Small intestine (tissue), 7 donors: ENCODE results near the gene ZNF462. TPM values are rescaled to one million over a fixed set of nuclear protein-coding genes. Genes with fewer than 3 reads are reported as not detected.
"Not testable (repeated sequence)": the region's sequence is repeated elsewhere in the genome, so short reads cannot be mapped to it uniquely, and the experiment has no call there.

Experiments
- DNase-seq, 2 donors: peaks; one replicate each; pipeline versions ENCODE4 v3.0.0 to v3.0.0-alpha.2; 2013
- FAIRE-seq: peaks from 2 replicates; lab custom pipeline; 2012; peaks lifted over from hg19 to GRCh38; lab: Jason Lieb, UNC
- H3K27ac ChIP-seq, 3 donors: one replicate each; pipeline ENCODE4 v1.5.1; 2013; ENCODE audit warnings: low read length in 2 of 3, mild to moderate bottlenecking in 2 of 3, control low read depth in 1 of 3, inconsistent platforms in 1 of 3, low read depth in 1 of 3, moderate library complexity in 1 of 3
- H3K27me3 ChIP-seq, 3 donors: one replicate each; pipeline ENCODE4 v1.6.1; 2013; ENCODE audit warnings: low read length in 3 of 3, inconsistent platforms in 1 of 3; ENCODE audit not compliant: control insufficient read depth in 3 of 3, insufficient read depth in 3 of 3
- H3K36me3 ChIP-seq, 3 donors: one replicate each; pipeline ENCODE4 v1.6.1; 2013; ENCODE audit warnings: low read length in 3 of 3, inconsistent platforms in 1 of 3, low read depth in 1 of 3, mild to moderate bottlenecking in 1 of 3, moderate library complexity in 1 of 3; ENCODE audit not compliant: control insufficient read depth in 3 of 3, insufficient read depth in 2 of 3
- H3K4me1 ChIP-seq, 3 donors: one replicate each; pipeline ENCODE4 v1.6.1; 2013; ENCODE audit warnings: low read length in 2 of 3, inconsistent platforms in 1 of 3, low read depth in 1 of 3, mild to moderate bottlenecking in 1 of 3, moderate library complexity in 1 of 3; ENCODE audit not compliant: control insufficient read depth in 3 of 3, insufficient read depth in 2 of 3
- H3K4me3 ChIP-seq, 3 donors: one replicate each; pipeline ENCODE4 v1.5.1; 2013; ENCODE audit warnings: low read length in 3 of 3, control low read depth in 1 of 3, inconsistent platforms in 1 of 3, low read depth in 1 of 3, mild to moderate bottlenecking in 1 of 3, moderate library complexity in 1 of 3
- H3K9me3 ChIP-seq, 2 donors: one replicate each; pipeline ENCODE4 v1.6.1; 2013; ENCODE audit warnings: low read depth in 1 of 2, low read length in 1 of 2; ENCODE audit not compliant: control insufficient read depth in 2 of 2, insufficient read depth in 1 of 2
- WGBS, 3 donors: extraction: QIAGEN DNeasy Blood & Tissue Kit; methylation state at CpG; one replicate each; pipeline ENCODE4 v1.1.7; 2013; 5-methylcytosine and 5-hydroxymethylcytosine counted together
- polyA plus RNA-seq, 4 donors: library from polyadenylated mRNA; stranded (reverse) in 3 of 4; unstranded in 1 of 4; fragments of 200-250 nt in 3 of 4; fragments of 120-200 nt in 1 of 4; gene quantifications; one replicate each; pipeline versions ENCODE4 v1.2.1 to v1.2.3, GENCODE V29; 2013
- donor health status: healthy with polysubstance abuse.
- donor health status: control.
- donor health status: control.
- donor health status: Bipolar disorder and iron deficiency.
- donor health status: healthy.

The ZNF462 gene
- polyA plus RNA-seq, 4 donors: 0.54 to 13.0 (median 3.3) TPM

DNA sequence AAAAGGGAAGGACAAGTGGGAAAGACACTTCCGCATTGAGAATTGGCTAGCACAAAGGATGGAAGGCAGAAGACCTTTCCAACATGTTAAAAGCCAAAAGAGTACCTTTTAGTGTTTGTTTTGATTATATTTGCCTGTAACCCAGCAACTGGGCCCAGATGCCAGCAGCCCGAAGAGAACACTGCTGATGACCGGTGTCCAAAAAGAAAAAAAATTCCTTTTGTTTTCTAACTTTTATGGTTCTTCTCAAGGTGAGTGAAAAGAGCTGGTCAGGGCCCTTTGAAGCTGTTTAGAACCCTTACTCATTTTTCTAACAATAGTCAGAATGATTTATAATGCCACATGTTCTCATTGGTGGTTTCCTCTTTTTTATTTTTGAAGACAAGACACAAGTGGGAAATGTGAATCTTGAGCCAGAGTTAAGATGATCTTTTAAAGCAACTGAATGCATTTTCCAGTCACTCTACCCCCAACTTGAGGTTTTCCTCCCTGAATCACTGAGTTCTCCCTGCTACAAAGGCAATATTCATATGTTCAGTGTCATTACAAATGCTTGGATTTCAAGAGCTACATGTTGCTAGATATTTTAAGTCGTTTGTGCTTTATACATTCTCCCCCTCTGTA, 32.3 kb upstream of the ZNF462 start:
- H3K9me3 ChIP-seq: no peaks in the 10 kb centered on the region
- H3K4me3 ChIP-seq: no peak overlapping the region
- peaks cover 0 to 4% (median 0%) of the 10 kb centered on the region in 3 donors for H3K4me1 ChIP-seq
- no peaks in the 10 kb centered on the region for H3K27me3 ChIP-seq
- H3K36me3 ChIP-seq: no peaks in the 10 kb centered on the region
- WGBS, 3 donors: 34 to 52% (median 50%) methylated on average over 4 of the region's 4 CpGs
- DNase-seq (peak in 1 of 2 donors; percentile 22), FAIRE-seq (no peak)
- no peak overlapping the region for H3K27ac ChIP-seq

DNA sequence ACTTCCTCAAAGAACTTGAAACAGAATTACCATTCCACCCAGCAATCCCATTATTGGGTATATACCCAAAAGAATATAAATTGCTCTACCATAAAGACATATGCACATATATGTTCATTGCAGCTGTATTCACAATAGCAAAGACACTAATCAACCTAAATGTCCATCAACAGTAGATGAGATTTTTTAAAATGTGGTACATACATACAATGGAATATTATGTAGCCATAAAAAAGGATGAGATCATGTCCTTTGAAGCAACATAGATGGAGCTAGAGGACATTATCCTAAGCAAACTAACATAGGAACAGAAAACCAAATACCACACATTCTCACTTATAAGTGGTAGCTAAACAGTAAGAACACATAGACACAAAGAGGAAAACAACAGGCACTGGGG, 28.1 kb upstream of the ZNF462 start:
- peaks cover 0 to 4% (median 0%) of the 10 kb centered on the region in 3 donors for H3K4me1 ChIP-seq
- H3K27ac ChIP-seq: no peak overlapping the region
- no peaks in the 10 kb centered on the region for H3K27me3 ChIP-seq
- H3K4me3 ChIP-seq: no peak overlapping the region
- no peaks in the 10 kb centered on the region for H3K36me3 ChIP-seq
- H3K9me3 ChIP-seq: no peaks in the 10 kb centered on the region
- no peak for FAIRE-seq
- no peak for DNase-seq

- Histone ChIP-seq H3K27me3 (no peaks in the 10 kb centered on the region), H3K27ac (no peak overlapping the region)
These were observed 27.1 kb upstream of the ZNF462 start for GRCh38 chr9:106835840-106836239.

DNA sequence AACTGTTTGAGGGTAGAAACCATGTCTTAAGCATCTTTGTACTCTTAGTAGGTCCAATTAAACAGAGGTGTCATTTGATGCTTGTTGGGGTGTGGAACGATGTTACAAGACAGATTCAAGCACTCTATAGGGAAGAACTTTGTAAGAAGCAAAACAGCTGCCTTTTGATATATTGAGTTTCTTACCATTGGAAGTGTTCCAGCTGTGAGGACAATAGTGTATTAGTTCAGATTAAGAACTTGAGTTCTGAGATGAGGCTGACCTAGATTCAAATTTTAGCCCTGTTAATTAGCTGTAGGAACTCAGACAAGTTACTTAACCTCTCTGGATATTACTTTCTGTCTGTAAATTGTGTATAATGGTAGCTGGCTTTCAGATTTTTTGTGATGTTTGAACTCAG, 19.6 kb upstream of the ZNF462 start:
- no peaks in the 10 kb centered on the region for H3K9me3 ChIP-seq
- H3K27me3 ChIP-seq: no peaks in the 10 kb centered on the region
- DNase-seq: no peak
- WGBS, 3 donors: 36 to 49% (median 47%) methylated on average over 1 of the region's 1 CpG
- FAIRE-seq: no peak
- no peak overlapping the region for H3K4me3 ChIP-seq
- no peaks in the 10 kb centered on the region for H3K4me1 ChIP-seq
- H3K36me3 ChIP-seq: no peaks in the 10 kb centered on the region
- H3K27ac ChIP-seq: no peak overlapping the region

More at GRCh38 chr9:106835840-106836239, 27.1 kb upstream of the ZNF462 start:
- H3K4me3 ChIP-seq: no peak overlapping the region
- no peak for FAIRE-seq
- H3K9me3 ChIP-seq: no peaks in the 10 kb centered on the region
- no peak for DNase-seq
- no peaks in the 10 kb centered on the region for H3K4me1 ChIP-seq
- no peaks in the 10 kb centered on the region for H3K36me3 ChIP-seq
- 91 to 99% (median 94%) methylated on average over 2 of the region's 2 CpGs for WGBS, 3 donors

DNA sequence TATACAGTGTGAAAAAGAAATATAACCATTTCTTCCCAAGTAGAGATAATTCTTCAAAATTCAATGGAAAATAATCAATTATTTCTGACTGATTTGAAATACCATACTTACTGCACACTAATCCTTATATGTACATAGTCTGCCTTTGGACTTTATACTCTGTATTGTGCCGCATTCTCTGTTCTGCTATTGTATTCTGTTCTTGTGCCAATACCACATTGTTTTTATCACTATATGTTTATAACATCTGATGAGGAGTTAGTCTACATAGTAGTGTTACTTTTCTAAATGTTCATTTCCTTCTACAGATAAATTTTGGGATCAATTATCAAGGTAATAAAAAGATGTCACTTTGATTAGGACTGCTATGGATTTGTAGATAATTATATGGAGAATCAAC, 16.7 kb upstream of the ZNF462 start:
- FAIRE-seq: no peak
- DNase-seq: peak in 1 of 2 donors; percentile 14
- H3K4me3 ChIP-seq: no peak overlapping the region
- H3K9me3 ChIP-seq: no peaks in the 10 kb centered on the region
- H3K27ac ChIP-seq: no peak overlapping the region
- no peaks in the 10 kb centered on the region for H3K27me3 ChIP-seq
- no peaks in the 10 kb centered on the region for H3K4me1 ChIP-seq
- H3K36me3 ChIP-seq: no peaks in the 10 kb centered on the region
- 10 to 63% (median 42%) methylated on average over 1 of the region's 1 CpG for WGBS, 3 donors

DNA sequence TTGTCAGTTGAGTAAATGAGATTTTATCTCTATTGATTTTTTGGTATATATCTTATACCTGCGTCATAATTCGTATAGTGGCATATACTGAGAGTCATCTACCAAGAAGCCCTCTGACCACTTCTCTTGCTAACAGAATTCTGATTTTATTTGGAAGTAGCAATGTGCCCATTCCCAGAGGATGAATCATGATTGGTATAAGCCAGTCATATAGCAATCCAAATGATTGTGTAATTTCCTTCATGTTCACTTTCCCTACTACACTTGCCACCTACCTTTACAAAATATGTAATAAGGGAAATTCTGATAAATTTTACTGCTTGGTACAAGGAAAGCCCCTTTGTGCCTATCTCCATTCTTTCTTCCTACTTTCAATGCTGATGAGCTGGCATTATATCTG, 16.1 kb upstream of the ZNF462 start:
- H3K27ac ChIP-seq: no peak overlapping the region
- no peak overlapping the region for H3K4me3 ChIP-seq
- no peak for FAIRE-seq
- H3K36me3 ChIP-seq: no peaks in the 10 kb centered on the region
- H3K4me1 ChIP-seq: no peaks in the 10 kb centered on the region
- H3K27me3 ChIP-seq: no peaks in the 10 kb centered on the region
- no peaks in the 10 kb centered on the region for H3K9me3 ChIP-seq
- DNase-seq: no peak
- 56 to 86% (median 78%) methylated on average over 2 of the region's 2 CpGs for WGBS, 3 donors

- H3K4me1 ChIP-seq, H3K36me3 ChIP-seq, H3K9me3 ChIP-seq, FAIRE-seq, DNase-seq, H3K27me3 ChIP-seq, H3K4me3 ChIP-seq, H3K27ac ChIP-seq: not testable (repeated sequence)
- 94 to 95% (median 94%) methylated on average over 8 of the region's 8 CpGs for WGBS, 3 donors
These were observed 11.3 kb upstream of the ZNF462 start for GRCh38 chr9:106851640-106852039.

- Histone ChIP-seq H3K36me3 (no peaks in the 10 kb centered on the region), H3K27me3 (peaks cover 0 to 11% (median 6%) of the 10 kb centered on the region in 3 donors), H3K9me3 (no peaks in the 10 kb centered on the region), H3K27ac (no peak overlapping the region), H3K4me1 (peaks cover 0 to 8% (median 0%) of the 10 kb centered on the region in 3 donors), H3K4me3 (no peak overlapping the region)
- FAIRE-seq: no peak
- no peak for DNase-seq
- 93 to 96% (median 95%) methylated on average over 3 of the region's 3 CpGs for WGBS, 3 donors
These were observed 5.0 kb upstream of the ZNF462 start for GRCh38 chr9:106857811-106858470.
